H9 (cell line): Measurements from ENCODE around the gene OPTN. TPM values are rescaled to one million over a fixed set of nuclear protein-coding genes. Genes with fewer than 3 reads are reported as not detected.

ENCODE experiments used
- DNase-seq: peaks from one replicate; pipeline ENCODE4 v3.0.0-alpha.2; 2017
- H2AFZ ChIP-seq: one replicate; pipeline ENCODE4 v1.6.1; 2013; ENCODE audit warnings: mild to moderate bottlenecking, low read length, control low read depth, moderate library complexity
- H2AK5ac ChIP-seq: 2 replicates; pipeline ENCODE4 v1.6.1; 2013; ENCODE audit warnings: low read length, control low read depth, mixed read lengths; ENCODE audit not compliant: insufficient read length
- H2BK120ac ChIP-seq: one replicate; pipeline ENCODE4 v1.6.1; 2013; ENCODE audit warnings: low read depth, mild to moderate bottlenecking, low read length, control low read depth, inconsistent platforms; ENCODE audit not compliant: poor library complexity, severe bottlenecking
- H2BK12ac ChIP-seq: 2 replicates; pipeline ENCODE4 v1.6.1; 2013; ENCODE audit warnings: low read length, control low read depth, mixed read lengths, low read depth; ENCODE audit not compliant: insufficient read length
- H2BK15ac ChIP-seq: 2 replicates; pipeline ENCODE4 v1.6.1; 2013; ENCODE audit warnings: low read depth, low read length, control low read depth
- H2BK20ac ChIP-seq: one replicate; pipeline ENCODE4 v1.6.1; 2013; ENCODE audit warnings: low read depth, mild to moderate bottlenecking, low read length, control low read depth, inconsistent platforms; ENCODE audit not compliant: poor library complexity, severe bottlenecking
- H2BK5ac ChIP-seq: 2 replicates; pipeline ENCODE4 v1.6.1; 2013; ENCODE audit warnings: low read length, control low read depth, mixed read lengths; ENCODE audit not compliant: insufficient read length
- H3K14ac ChIP-seq: 2 replicates; pipeline ENCODE4 v1.6.1; 2013; ENCODE audit warnings: low read length, control low read depth; ENCODE audit not compliant: insufficient read depth
- H3K18ac ChIP-seq: 2 replicates; pipeline ENCODE4 v1.6.1; 2013; ENCODE audit warnings: low read depth, mild to moderate bottlenecking, mixed read lengths, low read length, control low read depth; ENCODE audit not compliant: insufficient read length
- H3K23ac ChIP-seq: 2 replicates; pipeline ENCODE4 v1.6.1; 2013; ENCODE audit warnings: low read length, control low read depth, mixed read lengths, low read depth; ENCODE audit not compliant: insufficient read length
- H3K23me2 ChIP-seq: 2 replicates; pipeline ENCODE4 v1.6.1; 2013; ENCODE audit warnings: low read depth, mild to moderate bottlenecking, mixed read lengths, low read length, control low read depth; ENCODE audit not compliant: insufficient read length, poor library complexity, severe bottlenecking
- H3K27ac ChIP-seq: 2 replicates; pipeline ENCODE4 v1.5.1; 2013; ENCODE audit warnings: low read length, control low read depth, mixed read lengths, low read depth; ENCODE audit not compliant: insufficient read length
- H3K27me3 ChIP-seq: 2 replicates; pipeline ENCODE4 v1.6.1; 2013; ENCODE audit warnings: low read length, control low read depth, inconsistent platforms; ENCODE audit not compliant: insufficient read depth
- H3K4ac ChIP-seq: 2 replicates; pipeline ENCODE4 v1.6.1; 2013; ENCODE audit warnings: low read depth, mild to moderate bottlenecking, control low read depth, inconsistent platforms, low read length, moderate library complexity
- H3K4me1 ChIP-seq: 2 replicates; pipeline ENCODE4 v1.6.1; 2013; ENCODE audit warnings: low read length, control low read depth, inconsistent platforms; ENCODE audit not compliant: insufficient read depth
- H3K4me2 ChIP-seq: 2 replicates; pipeline ENCODE4 v1.6.1; 2013; ENCODE audit warnings: low read length, control low read depth, mixed read lengths; ENCODE audit not compliant: insufficient read length, insufficient read depth
- H3K56ac ChIP-seq: 2 replicates; pipeline ENCODE4 v1.6.1; 2013; ENCODE audit warnings: low read depth, mild to moderate bottlenecking, mixed read lengths, low read length, control low read depth; ENCODE audit not compliant: insufficient read length
- H3K79me1 ChIP-seq: 2 replicates; pipeline ENCODE4 v1.6.1; 2013; ENCODE audit warnings: low read depth, mild to moderate bottlenecking, moderate library complexity, low read length, control low read depth, inconsistent platforms; ENCODE audit not compliant: insufficient read depth, poor library complexity, severe bottlenecking
- H3K79me2 ChIP-seq: 2 replicates; pipeline ENCODE4 v1.6.1; 2013; ENCODE audit warnings: low read length, control low read depth, inconsistent platforms; ENCODE audit not compliant: insufficient read depth
- H3K9ac ChIP-seq: 2 replicates; pipeline ENCODE4 v1.6.1; 2013; ENCODE audit warnings: low read length, control low read depth, mixed read lengths; ENCODE audit not compliant: insufficient read length; ENCODE audit errors: extremely low read depth
- H3K9me3 ChIP-seq: one replicate; pipeline ENCODE4 v1.6.1; 2013; ENCODE audit warnings: low read depth, low read length, inconsistent platforms; ENCODE audit not compliant: control insufficient read depth
- H3T11ph ChIP-seq: one replicate; pipeline ENCODE4 v1.6.1; 2013; ENCODE audit warnings: mild to moderate bottlenecking, low read length, control low read depth, inconsistent platforms
- H4K20me1 ChIP-seq: one replicate; pipeline ENCODE4 v1.6.1; 2013; ENCODE audit not compliant: control insufficient read depth, insufficient read length, insufficient read depth
- H4K5ac ChIP-seq: 2 replicates; pipeline ENCODE4 v1.6.1; 2013; ENCODE audit warnings: low read depth, mild to moderate bottlenecking, mixed read lengths, low read length, control low read depth; ENCODE audit not compliant: insufficient read length
- H4K8ac ChIP-seq: replicated peaks from 2 replicates; pipeline ENCODE4 v1.6.1; 2013; ENCODE audit warnings: low read length, control low read depth, mixed read lengths, low read depth; ENCODE audit not compliant: insufficient read length
- H4K91ac ChIP-seq: 2 replicates; pipeline ENCODE4 v1.6.1; 2013; ENCODE audit warnings: low read depth, mild to moderate bottlenecking, moderate library complexity, mixed read lengths, low read length, control low read depth; ENCODE audit not compliant: insufficient read length
- H3K27ac Mint-ChIP-seq, 3 experiments: 2 replicates in 2 of 3; 3 replicates in 1 of 3; pipeline ENCODE4 v1.8.0; 2020 to 2021; ENCODE audit warnings: mixed read lengths in 3 of 3, mild to moderate bottlenecking in 1 of 3, moderate library complexity in 1 of 3
- H3K27me3 Mint-ChIP-seq: 2 replicates; pipeline ENCODE4 v1.8.0; 2021; ENCODE audit warnings: low read depth, mild to moderate bottlenecking, moderate library complexity, mixed read lengths
- H3K36me3 Mint-ChIP-seq, 3 experiments: 2 replicates in 2 of 3; 3 replicates in 1 of 3; pipeline ENCODE4 v1.8.0; 2020 to 2021; ENCODE audit warnings: low read depth in 3 of 3, mixed read lengths in 3 of 3; ENCODE audit not compliant: insufficient read depth in 1 of 3
- H3K4me1 Mint-ChIP-seq, 2 experiments: 2 replicates each; pipeline ENCODE4 v1.8.0; 2020; ENCODE audit warnings: mixed read lengths in 2 of 2
- H3K4me3 Mint-ChIP-seq, 2 experiments: 2 replicates in 1 of 2; 3 replicates in 1 of 2; pipeline ENCODE4 v1.8.0; 2020 to 2021; ENCODE audit warnings: mild to moderate bottlenecking in 2 of 2, mixed read lengths in 2 of 2, moderate library complexity in 1 of 2
- H3K9me3 Mint-ChIP-seq, 2 experiments: 2 replicates in 1 of 2; 3 replicates in 1 of 2; pipeline ENCODE4 v1.8.0; 2020; ENCODE audit warnings: mild to moderate bottlenecking in 2 of 2, mixed read lengths in 2 of 2, moderate library complexity in 1 of 2
- CTCF ChIP-seq: fragments of 200-600 bp; sonication (generic); conservative IDR thresholded peaks from 3 replicates; pipeline ENCODE4 v1.8.0; 2021; ENCODE audit warnings: antibody characterized with exemption, mild to moderate bottlenecking
- WGBS: extraction: QIAGEN DNeasy Blood & Tissue Kit; methylation state at CpG from one replicate; pipeline ENCODE4 v1.1.7; 2013; ENCODE audit warnings: missing lambda C conversion rate, low lambda C conversion rate, mixed read lengths; ENCODE audit not compliant: insufficient read length; ENCODE audit errors: extremely low coverage; 5-methylcytosine and 5-hydroxymethylcytosine counted together
- total RNA-seq: library from RNA; stranded (reverse); gene quantifications from 2 replicates; pipeline ENCODE4 v1.2.1, GENCODE V29; 2021

OPTN gene
- total RNA-seq, 1 experiment from 2014 or later, result 16.1 TPM

- Histone ChIP-seq H3K79me2 (no peaks in the 10 kb centered on the region), H4K5ac (no peak overlapping the region), H4K8ac (no peak overlapping the region), H3K23me2 (no peaks in the 10 kb centered on the region), H3K56ac (no peak overlapping the region), H2BK5ac (no peak overlapping the region), H3K9me3 (no peaks in the 10 kb centered on the region), H3K14ac (no peak overlapping the region), H4K91ac (no peak overlapping the region), H3K27me3 (no peaks in the 10 kb centered on the region), H2BK12ac (no peak overlapping the region), H2BK15ac (no peak overlapping the region), H2BK20ac (no peak overlapping the region), H2AFZ (no peak overlapping the region), H3K9ac (no peak overlapping the region), H3K27ac (no peak overlapping the region), H4K20me1 (no peaks in the 10 kb centered on the region), H2AK5ac (no peak overlapping the region), H3K79me1 (no peaks in the 10 kb centered on the region), H3K4ac (no peak overlapping the region), H3K23ac (no peak overlapping the region), H3K4me1 (no peaks in the 10 kb centered on the region), H3K4me2 (no peak overlapping the region), H3T11ph (no peak overlapping the region), H2BK120ac (no peak overlapping the region), H3K18ac (no peak overlapping the region)
- H3K9me3 Mint-ChIP-seq, result peaks cover 2 to 5% of the 10 kb centered on the region in 2 experiments; a peak in 4 of 5 replicates
- no peak overlapping the region for H3K27ac Mint-ChIP-seq
- peaks cover 75 to 95% (median 92%) of the 10 kb centered on the region in 3 experiments for H3K36me3 Mint-ChIP-seq
- no CpG with 5 or more reads among the region's 5 CpGs for WGBS
- DNase-seq, result no peak
- H3K4me1 Mint-ChIP-seq, result no peaks in the 10 kb centered on the region
- no peaks in the 10 kb centered on the region for H3K27me3 Mint-ChIP-seq
- no peak for TF ChIP-seq CTCF
- no peak overlapping the region for H3K4me3 Mint-ChIP-seq
Measured at GRCh38 chr10:13183625-13184024, 83.7 kb downstream of the OPTN start.
